ENCODE data around the gene SYCP2L. TPM values are rescaled to one million over a fixed set of nuclear protein-coding genes. Genes with fewer than 3 reads are reported as not detected.
A peak's percentile ranks its signal among the peaks of the same experiment; 100 is the strongest.

Gene SYCP2L
- total and polyA plus RNA-seq, 9 of the 15 experiments (the other 6 are each of a cell fraction or from before 2014, with no cell fraction given), result 12.4 to 46.9 (median 22.0) TPM

DNA sequence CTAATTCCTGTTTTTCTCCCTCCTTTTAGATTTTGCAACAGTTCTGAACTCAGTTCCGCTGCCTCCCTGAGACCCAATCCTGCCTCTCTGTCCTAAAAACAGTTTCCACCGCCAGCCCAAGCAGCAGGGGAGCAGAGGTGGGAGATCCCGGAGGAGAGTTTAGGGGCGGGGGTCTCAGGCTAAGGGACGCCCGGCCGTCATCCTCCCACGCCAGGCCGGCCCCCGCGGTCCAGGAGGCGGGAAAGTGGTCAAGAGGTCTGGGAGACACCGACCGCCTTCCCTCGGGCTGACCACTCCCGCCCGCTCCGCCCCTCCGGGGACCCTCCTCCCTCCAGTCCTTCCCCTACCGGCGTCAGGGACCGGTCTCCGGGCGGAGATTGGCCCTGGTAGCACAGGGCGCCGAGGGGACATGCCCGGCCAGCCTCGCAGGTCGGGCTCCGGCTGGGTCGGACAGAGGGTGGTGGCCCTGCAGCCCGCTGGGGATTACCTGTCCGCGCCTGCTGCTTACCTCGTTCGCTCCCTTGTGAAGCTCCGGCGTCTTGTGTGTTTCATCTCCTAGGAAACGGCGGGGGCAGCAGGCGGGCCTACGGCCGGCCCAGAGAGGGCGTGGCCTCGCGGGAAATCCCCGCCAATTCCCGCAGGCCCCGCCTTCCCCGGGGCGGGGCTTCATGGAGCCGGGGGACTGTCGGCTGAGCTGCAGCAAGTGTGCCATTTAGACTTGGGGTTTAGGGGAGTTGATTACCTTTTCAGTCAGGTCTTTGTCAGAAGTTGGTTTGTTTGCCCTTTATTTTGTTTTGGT, 48.7 kb upstream of the SYCP2L start, which contains the start of gene MAK (continued):
- TF ChIP-seq HMG20B (CRISPR knock-in tag; IDR thresholded peaks at IDR 0.05), result no peak
- TF ChIP-seq RCOR1 (IDR thresholded peaks at IDR 0.05; ENCODE audit: borderline replicate concordance in 1 of 2, low read depth in 2 of 2, low read length in 2 of 2), result peak in 1 of 2 experiments; percentile 33; a peak in 1 of 4 replicates
- peak; percentile 71 for TF ChIP-seq KDM5B (IDR thresholded peaks at IDR 0.05; ENCODE audit: insufficient replicate concordance, low read depth, low read length)
- TF ChIP-seq, protein P1, sequence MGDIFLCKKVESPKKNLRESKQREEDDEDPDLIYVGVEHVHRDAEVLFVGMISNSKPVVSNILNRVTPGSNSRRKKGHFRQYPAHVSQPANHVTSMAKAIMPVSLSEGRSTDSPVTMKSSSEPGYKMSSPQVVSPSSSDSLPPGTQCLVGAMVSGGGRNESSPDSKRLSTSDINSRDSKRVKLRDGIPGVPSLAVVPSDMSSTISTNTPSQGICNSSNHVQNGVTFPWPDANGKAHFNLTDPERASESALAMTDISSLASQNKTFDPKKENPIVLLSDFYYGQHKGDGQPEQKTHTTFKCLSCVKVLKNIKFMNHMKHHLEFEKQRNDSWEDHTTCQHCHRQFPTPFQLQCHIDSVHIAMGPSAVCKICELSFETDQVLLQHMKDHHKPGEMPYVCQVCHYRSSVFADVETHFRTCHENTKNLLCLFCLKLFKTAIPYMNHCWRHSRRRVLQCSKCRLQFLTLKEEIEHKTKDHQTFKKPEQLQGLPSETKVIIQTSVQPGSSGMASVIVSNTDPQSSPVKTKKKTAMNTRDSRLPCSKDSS (IDR thresholded peaks at IDR 0.05; ENCODE audit: low read depth, partially characterized antibody), result no peak
- peak; percentile 75 for TF ChIP-seq SUPT5H (IDR thresholded peaks at IDR 0.05)
- no peak for TF ChIP-seq TBL1XR1 (IDR thresholded peaks at IDR 0.05; ENCODE audit: low read length in 2 of 2)
- TF ChIP-seq RAD21 (CRISPR knock-in tag; conservative IDR thresholded peaks at IDR 0.05 in 1 of 2, IDR thresholded peaks at IDR 0.05 in 1 of 2), result no peak
- TF ChIP-seq, protein P2, sequence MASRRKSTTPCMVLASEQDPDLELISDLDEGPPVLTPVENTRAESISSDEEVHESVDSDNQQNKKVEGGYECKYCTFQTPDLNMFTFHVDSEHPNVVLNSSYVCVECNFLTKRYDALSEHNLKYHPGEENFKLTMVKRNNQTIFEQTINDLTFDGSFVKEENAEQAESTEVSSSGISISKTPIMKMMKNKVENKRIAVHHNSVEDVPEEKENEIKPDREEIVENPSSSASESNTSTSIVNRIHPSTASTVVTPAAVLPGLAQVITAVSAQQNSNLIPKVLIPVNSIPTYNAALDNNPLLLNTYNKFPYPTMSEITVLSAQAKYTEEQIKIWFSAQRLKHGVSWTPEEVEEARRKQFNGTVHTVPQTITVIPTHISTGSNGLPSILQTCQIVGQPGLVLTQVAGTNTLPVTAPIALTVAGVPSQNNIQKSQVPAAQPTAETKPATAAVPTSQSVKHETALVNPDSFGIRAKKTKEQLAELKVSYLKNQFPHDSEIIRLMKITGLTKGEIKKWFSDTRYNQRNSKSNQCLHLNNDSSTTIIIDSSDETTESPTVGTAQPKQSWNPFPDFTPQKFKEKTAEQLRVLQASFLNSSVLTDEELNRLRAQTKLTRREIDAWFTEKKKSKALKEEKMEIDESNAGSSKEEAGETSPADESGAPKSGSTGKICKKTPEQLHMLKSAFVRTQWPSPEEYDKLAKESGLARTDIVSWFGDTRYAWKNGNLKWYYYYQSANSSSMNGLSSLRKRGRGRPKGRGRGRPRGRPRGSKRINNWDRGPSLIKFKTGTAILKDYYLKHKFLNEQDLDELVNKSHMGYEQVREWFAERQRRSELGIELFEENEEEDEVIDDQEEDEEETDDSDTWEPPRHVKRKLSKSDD (conservative IDR thresholded peaks at IDR 0.05; ENCODE audit: low read length), result 0 out of 2 replicates have a peak, but pooled peaks have one; percentile 20
- TF ChIP-seq, protein P3, sequence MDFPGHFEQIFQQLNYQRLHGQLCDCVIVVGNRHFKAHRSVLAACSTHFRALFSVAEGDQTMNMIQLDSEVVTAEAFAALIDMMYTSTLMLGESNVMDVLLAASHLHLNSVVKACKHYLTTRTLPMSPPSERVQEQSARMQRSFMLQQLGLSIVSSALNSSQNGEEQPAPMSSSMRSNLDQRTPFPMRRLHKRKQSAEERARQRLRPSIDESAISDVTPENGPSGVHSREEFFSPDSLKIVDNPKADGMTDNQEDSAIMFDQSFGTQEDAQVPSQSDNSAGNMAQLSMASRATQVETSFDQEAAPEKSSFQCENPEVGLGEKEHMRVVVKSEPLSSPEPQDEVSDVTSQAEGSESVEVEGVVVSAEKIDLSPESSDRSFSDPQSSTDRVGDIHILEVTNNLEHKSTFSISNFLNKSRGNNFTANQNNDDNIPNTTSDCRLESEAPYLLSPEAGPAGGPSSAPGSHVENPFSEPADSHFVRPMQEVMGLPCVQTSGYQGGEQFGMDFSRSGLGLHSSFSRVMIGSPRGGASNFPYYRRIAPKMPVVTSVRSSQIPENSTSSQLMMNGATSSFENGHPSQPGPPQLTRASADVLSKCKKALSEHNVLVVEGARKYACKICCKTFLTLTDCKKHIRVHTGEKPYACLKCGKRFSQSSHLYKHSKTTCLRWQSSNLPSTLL (IDR thresholded peaks at IDR 0.05), result no peak
- TF ChIP-seq, protein P4, sequence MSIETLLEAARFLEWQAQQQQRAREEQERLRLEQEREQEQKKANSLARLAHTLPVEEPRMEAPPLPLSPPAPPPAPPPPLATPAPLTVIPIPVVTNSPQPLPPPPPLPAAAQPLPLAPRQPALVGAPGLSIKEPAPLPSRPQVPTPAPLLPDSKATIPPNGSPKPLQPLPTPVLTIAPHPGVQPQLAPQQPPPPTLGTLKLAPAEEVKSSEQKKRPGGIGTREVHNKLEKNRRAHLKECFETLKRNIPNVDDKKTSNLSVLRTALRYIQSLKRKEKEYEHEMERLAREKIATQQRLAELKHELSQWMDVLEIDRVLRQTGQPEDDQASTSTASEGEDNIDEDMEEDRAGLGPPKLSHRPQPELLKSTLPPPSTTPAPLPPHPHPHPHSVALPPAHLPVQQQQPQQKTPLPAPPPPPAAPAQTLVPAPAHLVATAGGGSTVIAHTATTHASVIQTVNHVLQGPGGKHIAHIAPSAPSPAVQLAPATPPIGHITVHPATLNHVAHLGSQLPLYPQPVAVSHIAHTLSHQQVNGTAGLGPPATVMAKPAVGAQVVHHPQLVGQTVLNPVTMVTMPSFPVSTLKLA (conservative IDR thresholded peaks at IDR 0.05), result peak; percentile 50 to 86; a peak in 3 of 4 replicates
